ENCODE results near the gene ERICH6B. TPM values are rescaled to one million over a fixed set of nuclear protein-coding genes. Genes with fewer than 3 reads are reported as not detected.
A peak's percentile ranks its signal among the peaks of the same experiment; 100 is the strongest.

Gene ERICH6B
- total RNA-seq, 1 experiment from 2014 or later = not detected

DNA sequence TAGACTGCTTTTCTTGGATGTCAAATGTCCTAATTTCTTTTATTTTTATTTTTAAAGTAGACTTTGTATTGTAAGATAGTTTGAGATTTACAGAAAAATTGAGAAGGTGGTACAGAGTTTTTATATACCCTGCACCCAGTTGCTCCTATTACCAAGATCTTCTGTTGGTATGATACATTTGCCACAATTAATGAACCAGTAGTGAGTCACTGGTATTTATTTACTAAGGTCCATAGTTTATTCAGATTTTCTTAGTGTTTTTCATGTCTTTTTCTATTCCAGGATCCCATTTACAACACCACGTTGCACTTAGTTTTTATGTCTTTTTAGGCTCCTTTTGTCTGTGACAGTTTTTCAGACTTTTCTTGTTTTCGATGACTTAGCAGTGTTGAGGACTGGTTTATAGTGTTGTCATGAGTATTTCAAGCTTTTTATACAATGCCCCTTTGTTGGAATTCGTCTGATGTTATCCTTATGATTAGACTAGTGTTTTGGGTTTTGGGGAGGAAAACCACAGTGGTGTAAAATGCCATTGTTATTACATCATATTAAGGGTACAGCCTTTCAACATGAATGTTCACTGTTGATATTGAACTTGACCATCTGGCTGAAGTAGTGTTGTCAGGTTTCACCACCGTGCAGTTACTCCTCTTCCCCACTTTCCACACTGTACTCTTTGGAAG, 114.9 kb downstream of the ERICH6B start:
- intact Hi-C loops (cut with micrococcal nuclease) = no loop called here
- peaks cover 69% of the 10 kb centered on the region for H3K36me3 Mint-ChIP-seq (ENCODE audit: insufficient read depth, unreplicated experiment)
- POLR2A ChIA-PET = no interaction called here
- CTCF ChIA-PET = no interaction called here
- peak overlapping the region; percentile 90 for H3K27ac Mint-ChIP-seq (ENCODE audit: low read depth, unreplicated experiment)
- BruUV-seq (replicated peaks) = no TSS peak
- no peak overlapping the region for H3K4me3 Mint-ChIP-seq (ENCODE audit: unreplicated experiment)
- peak; percentile 69 for DNase-seq (ENCODE audit: unreplicated experiment)
- TF ChIP-seq, protein P1, sequence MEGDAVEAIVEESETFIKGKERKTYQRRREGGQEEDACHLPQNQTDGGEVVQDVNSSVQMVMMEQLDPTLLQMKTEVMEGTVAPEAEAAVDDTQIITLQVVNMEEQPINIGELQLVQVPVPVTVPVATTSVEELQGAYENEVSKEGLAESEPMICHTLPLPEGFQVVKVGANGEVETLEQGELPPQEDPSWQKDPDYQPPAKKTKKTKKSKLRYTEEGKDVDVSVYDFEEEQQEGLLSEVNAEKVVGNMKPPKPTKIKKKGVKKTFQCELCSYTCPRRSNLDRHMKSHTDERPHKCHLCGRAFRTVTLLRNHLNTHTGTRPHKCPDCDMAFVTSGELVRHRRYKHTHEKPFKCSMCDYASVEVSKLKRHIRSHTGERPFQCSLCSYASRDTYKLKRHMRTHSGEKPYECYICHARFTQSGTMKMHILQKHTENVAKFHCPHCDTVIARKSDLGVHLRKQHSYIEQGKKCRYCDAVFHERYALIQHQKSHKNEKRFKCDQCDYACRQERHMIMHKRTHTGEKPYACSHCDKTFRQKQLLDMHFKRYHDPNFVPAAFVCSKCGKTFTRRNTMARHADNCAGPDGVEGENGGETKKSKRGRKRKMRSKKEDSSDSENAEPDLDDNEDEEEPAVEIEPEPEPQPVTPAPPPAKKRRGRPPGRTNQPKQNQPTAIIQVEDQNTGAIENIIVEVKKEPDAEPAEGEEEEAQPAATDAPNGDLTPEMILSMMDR (IDR thresholded peaks at IDR 0.05; ENCODE audit: unreplicated experiment) = no peak
- no peaks in the 10 kb centered on the region for H3K27me3 Mint-ChIP-seq (ENCODE audit: insufficient read depth, unreplicated experiment)
- peaks cover 12% of the 10 kb centered on the region for H3K4me1 Mint-ChIP-seq (ENCODE audit: insufficient read depth, unreplicated experiment)
- no peaks in the 10 kb centered on the region for H3K9me3 Mint-ChIP-seq (ENCODE audit: unreplicated experiment)

DNA sequence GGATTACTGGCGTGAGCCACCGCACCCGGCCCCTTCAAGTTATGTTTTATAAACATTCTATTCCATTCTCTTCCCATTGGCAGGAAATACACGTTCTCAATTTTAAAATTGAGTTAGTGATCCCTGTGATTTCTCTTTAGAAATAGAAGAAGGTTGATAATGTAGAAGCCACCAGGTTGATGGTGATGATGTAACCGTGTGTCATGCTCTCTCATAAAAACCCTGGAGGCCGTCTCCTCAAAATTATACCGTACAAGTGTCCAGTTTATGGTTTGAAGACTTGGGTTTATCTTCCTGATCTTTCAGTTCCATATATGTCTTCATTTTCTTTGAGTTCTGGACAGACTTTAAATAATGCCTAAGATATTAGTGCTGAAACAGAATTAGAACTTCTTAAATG, 118.6 kb downstream of the ERICH6B start:
- Mint-ChIP-seq H3K4me3 (ENCODE audit: unreplicated experiment) (no peak overlapping the region), H3K9me3 (ENCODE audit: unreplicated experiment) (no peaks in the 10 kb centered on the region), H3K4me1 (ENCODE audit: insufficient read depth, unreplicated experiment) (peaks cover 12% of the 10 kb centered on the region), H3K27me3 (ENCODE audit: insufficient read depth, unreplicated experiment) (no peaks in the 10 kb centered on the region), H3K36me3 (ENCODE audit: insufficient read depth, unreplicated experiment) (peaks cover 79% of the 10 kb centered on the region), H3K27ac (ENCODE audit: low read depth, unreplicated experiment) (no peak overlapping the region)
- DNase-seq (ENCODE audit: unreplicated experiment) = no peak
- no TSS peak for BruUV-seq (replicated peaks)
- ChIA-PET POLR2A (no interaction called here), CTCF (no interaction called here)
- TF ChIP-seq, protein P1 (IDR thresholded peaks at IDR 0.05; ENCODE audit: unreplicated experiment) = no peak
- intact Hi-C loops (cut with micrococcal nuclease) = no loop called here

DNA sequence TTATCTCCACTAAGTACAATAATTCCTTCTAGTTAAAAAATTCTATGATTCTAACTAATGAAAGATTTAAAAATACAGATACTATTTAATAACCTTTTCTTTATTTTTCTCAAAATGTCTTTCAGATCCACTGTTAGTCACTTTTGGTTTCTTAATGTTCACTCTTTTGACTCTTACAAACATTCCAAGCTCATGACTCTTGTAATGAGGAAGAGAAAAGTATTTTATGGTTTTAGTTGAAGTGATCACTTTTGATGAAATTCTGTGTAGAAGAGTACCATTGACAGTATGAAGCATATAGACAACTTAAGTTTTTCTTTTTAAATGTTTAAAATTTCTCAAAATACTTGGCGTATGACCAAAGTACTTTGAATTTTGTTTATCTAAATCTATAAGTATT, 123.0 kb downstream of the ERICH6B start:
- no peak for DNase-seq (ENCODE audit: unreplicated experiment)
- POLR2A ChIA-PET = no interaction called here
- CTCF ChIA-PET = no interaction called here
- Mint-ChIP-seq H3K4me3 (ENCODE audit: unreplicated experiment) (no peak overlapping the region), H3K9me3 (ENCODE audit: unreplicated experiment) (no peaks in the 10 kb centered on the region), H3K27ac (ENCODE audit: low read depth, unreplicated experiment) (no peak overlapping the region), H3K27me3 (ENCODE audit: insufficient read depth, unreplicated experiment) (no peaks in the 10 kb centered on the region), H3K4me1 (ENCODE audit: insufficient read depth, unreplicated experiment) (no peaks in the 10 kb centered on the region), H3K36me3 (ENCODE audit: insufficient read depth, unreplicated experiment) (peaks cover 74% of the 10 kb centered on the region)
- BruUV-seq (replicated peaks) = no TSS peak
- intact Hi-C loops (cut with micrococcal nuclease) = no loop called here
- TF ChIP-seq, protein P1 (IDR thresholded peaks at IDR 0.05; ENCODE audit: unreplicated experiment) = no peak

Other genes starting within 250 kb of the ERICH6B start
- 10.5 and 11.9 TPM in 2 replicates for gene SLC25A30, start 197.4 kb downstream of the ERICH6B start, total RNA-seq (2022)
- 42.8 and 44.1 TPM in 2 replicates for gene COG3, start 150.8 kb downstream of the ERICH6B start, total RNA-seq (2022)
- gene CBY2, start 86.6 kb upstream of the ERICH6B start, total RNA-seq (2022) = not detected in 2 replicates
- not detected in 2 replicates for gene SIAH3, start 236.0 kb upstream of the ERICH6B start, total RNA-seq (2022)

Data from MCF 10A (cell line).